ENCODE data around the gene TMEM170A.

- no peak for TF ChIP-seq EZH2phosphoT487 (IDR thresholded peaks at IDR 0.05; ENCODE audit: low read depth, severe bottlenecking, unreplicated experiment)
- TF ChIP-seq CTCF (IDR thresholded peaks at IDR 0.05; ENCODE audit: poor library complexity) = no peak
Observed at GRCh38 chr16:75394941-75395340, 69.5 kb downstream of the TMEM170A start.
